Kidney glomerular epithelial cell (primary cell): ENCODE results near the gene ZBTB4.

Experiments
- DNase-seq: peaks from one replicate; lab custom pipeline; 2025; lab: John Stamatoyannopoulos, UW

The ZBTB4 gene, protein sequence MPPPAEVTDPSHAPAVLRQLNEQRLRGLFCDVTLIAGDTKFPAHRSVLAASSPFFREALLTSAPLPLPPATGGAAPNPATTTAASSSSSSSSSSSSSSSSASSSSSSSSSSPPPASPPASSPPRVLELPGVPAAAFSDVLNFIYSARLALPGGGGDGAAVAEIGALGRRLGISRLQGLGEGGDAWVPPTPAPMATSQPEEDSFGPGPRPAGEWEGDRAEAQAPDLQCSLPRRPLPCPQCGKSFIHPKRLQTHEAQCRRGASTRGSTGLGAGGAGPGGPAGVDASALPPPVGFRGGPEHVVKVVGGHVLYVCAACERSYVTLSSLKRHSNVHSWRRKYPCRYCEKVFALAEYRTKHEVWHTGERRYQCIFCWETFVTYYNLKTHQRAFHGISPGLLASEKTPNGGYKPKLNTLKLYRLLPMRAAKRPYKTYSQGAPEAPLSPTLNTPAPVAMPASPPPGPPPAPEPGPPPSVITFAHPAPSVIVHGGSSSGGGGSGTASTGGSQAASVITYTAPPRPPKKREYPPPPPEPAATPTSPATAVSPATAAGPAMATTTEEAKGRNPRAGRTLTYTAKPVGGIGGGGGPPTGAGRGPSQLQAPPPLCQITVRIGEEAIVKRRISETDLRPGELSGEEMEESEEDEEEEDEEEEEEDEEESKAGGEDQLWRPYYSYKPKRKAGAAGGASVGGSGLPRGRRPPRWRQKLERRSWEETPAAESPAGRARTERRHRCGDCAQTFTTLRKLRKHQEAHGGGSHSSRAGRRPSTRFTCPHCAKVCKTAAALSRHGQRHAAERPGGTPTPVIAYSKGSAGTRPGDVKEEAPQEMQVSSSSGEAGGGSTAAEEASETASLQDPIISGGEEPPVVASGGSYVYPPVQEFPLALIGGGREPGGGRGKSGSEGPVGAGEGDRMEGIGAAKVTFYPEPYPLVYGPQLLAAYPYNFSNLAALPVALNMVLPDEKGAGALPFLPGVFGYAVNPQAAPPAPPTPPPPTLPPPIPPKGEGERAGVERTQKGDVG

DNA sequence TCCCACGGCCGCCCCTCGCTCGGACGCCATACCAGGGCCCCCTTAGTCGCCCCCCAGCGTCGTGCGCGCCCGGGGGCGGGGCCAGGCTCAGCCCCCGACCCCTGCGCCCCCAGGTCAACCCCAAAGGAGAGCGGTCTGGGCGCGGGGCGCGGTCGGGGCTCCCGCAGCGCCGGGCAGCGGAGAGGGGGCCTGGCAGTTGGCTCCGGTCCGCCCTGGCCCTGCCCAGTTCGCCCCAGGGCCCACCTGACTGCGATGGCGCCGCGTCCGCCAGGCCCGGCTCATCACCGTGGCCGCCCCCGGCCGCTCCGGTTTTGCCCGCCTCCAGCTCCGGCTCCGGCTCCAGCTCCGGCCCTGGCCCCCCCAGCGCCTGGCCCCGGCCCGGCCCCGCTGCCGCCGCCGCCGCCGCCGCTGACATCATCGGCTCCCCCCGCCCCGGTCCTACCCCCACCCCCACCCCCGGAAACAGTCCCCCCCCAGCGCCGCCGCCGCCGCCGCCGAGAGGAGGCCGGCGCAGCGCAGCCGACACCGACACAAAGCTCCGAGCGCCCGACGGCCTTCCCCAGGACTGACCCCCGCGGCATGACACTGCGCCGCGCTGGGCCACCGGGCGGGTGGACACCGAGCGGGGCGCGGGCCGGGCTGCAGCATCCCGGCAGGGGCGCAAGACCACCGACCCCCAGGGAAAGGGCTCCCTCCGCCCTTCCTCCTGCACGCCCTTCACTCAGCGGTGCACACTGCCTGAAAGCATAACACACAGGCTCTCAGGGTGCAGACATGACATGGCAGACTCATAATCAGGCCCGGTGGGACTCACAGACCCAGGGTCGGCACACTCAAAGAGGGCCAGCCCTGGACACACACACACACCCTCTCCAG is at the start of gene ZBTB4:
TSS of gene ZBTB4 (minus strand) at position 419 of the 876 bp plus-strand sequence. CDS start 12,830 bp downstream, outside the sequence.
- peak; percentile 25 for DNase-seq

DNA sequence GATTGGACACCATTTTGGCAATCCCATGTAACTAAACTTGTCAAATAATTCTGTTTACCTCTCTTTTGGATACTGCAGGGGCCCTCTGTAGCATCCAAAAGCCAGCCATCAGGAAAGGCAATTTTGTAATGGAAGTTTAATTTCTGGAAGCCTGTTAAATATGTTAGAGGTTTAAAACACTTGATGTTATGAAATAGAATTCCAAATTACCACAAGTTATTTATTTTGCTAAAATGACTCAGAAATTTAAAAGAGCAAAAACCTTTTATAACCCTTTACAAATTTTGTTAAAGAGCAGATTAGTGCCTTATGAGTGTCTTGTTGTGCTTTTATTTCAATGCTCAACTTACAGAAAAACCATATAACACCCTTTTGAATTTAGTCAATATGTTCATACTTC is 49.4 kb upstream of the ZBTB4 start:
- no peak for DNase-seq

DNA sequence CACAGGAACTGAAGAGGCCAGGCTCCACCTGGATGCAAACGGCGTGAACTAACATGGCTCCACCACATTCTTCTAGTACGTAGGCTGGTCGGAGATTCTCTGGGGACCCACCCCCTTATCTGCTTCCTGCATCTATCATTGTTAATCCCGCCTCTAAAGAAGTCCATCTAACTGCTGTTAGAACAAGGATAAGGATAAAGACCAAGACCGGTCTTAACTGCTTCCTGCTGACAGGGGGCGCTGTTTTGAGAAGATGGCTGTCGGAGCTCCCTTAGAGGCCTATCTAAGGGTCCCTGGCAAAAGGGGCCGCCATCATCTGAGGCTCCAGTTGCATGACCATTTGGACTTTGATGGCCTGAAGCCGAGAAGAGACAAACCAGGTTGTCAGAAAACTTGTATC is 43.6 kb upstream of the ZBTB4 start:
- DNase-seq = no peak

DNA sequence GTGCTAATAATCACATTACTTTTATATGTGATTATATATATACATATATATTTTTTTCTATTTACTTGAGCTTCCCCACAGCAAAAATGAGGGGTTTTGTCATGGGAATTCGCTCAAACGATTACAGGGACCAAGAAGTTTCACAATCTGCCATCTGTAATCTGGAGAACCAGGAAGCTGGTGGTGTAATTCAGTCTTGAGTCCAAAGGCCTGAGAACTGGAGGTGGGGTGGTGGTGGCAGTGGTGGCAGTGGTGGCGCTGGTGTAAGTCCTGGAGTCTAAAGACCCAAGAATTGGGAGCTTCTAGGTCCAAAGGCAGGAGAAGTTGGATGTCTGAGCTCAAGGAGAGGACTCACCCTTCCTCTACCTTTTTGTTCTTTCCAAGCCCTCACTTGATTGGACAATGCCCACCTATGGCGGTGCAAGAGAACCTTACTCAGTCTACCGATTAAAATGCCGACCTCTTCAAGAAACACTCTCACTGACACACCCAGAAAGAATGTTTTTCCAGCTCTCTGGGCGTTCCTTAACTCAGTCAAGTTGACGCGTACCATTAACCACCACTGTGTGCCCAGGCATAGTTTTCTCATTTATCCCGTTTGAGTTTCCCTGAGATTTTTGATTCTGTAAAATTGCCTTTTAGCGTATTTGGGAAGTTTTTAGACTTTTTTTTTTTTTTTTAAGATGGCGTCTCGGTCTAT is 36.6 kb upstream of the ZBTB4 start:
- peak; percentile 44 for DNase-seq

DNA sequence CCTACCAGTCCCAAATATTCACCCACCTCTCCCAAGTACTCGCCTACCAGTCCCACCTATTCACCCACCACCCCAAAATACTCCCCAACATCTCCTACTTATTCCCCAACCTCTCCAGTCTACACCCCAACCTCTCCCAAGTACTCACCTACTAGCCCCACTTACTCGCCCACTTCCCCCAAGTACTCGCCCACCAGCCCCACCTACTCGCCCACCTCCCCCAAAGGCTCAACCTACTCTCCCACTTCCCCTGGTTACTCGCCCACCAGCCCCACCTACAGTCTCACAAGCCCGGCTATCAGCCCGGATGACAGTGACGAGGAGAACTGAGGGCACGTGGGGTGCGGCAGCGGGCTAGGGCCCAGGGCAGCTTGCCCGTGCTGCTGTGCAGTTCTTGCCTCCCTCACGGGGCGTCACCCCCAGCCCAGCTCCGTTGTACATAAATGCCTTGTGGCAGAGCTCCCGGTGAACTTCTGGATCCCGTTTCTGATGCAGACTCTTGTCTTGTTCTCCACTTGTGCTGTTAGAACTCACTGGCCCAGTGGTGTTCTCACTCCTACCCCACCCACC is 34.5 kb upstream of the ZBTB4 start:
- DNase-seq = no peak

DNA sequence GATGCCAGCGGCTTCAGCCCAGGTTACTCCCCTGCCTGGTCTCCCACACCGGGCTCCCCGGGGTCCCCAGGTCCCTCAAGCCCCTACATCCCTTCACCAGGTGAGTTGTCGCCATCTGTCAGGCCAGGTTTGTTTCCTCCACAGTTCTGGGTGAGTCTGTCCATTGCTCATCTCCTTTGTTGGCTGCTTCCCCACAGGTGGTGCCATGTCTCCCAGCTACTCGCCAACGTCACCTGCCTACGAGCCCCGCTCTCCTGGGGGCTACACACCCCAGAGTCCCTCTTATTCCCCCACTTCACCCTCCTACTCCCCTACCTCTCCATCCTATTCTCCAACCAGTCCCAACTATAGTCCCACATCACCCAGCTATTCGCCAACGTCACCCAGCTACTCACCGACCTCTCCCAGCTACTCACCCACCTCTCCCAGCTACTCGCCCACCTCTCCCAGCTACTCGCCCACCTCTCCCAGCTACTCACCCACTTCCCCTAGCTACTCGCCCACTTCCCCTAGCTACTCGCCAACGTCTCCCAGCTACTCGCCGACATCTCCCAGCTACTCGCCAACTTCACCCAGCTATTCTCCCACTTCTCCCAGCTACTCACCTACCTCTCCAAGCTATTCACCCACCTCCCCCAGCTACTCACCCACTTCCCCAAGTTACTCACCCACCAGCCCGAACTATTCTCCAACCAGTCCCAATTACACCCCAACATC is 33.6 kb upstream of the ZBTB4 start:
- no peak for DNase-seq

DNA sequence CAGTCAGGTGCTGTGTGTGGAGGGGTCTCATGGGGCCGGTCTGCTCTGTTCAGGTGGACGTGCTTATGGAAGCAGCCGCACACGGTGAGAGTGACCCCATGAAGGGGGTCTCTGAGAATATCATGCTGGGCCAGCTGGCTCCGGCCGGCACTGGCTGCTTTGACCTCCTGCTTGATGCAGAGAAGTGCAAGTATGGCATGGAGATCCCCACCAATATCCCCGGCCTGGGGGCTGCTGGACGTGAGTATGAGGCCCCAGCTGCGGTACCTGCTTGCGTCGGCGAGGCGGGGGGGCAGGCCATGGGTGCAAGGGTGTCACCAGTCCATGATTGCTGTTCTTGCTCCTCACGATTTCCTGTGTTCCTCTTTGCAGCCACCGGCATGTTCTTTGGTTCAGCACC is 32.7 kb upstream of the ZBTB4 start:
- DNase-seq = no peak

DNA sequence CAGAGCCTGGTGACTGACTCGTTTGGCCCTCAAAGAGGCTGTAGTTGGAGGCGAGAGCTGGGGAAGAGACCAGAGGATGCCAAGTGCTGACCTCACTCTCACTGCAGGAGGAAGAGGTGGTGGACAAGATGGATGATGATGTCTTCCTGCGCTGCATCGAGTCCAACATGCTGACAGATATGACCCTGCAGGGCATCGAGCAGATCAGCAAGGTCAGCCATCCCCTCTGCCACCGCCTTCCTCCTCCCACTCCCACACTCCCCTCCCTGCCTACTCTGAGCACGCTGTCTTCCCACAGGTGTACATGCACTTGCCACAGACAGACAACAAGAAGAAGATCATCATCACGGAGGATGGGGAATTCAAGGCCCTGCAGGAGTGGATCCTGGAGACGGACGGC is 31.7 kb upstream of the ZBTB4 start:
- DNase-seq = no peak

DNA sequence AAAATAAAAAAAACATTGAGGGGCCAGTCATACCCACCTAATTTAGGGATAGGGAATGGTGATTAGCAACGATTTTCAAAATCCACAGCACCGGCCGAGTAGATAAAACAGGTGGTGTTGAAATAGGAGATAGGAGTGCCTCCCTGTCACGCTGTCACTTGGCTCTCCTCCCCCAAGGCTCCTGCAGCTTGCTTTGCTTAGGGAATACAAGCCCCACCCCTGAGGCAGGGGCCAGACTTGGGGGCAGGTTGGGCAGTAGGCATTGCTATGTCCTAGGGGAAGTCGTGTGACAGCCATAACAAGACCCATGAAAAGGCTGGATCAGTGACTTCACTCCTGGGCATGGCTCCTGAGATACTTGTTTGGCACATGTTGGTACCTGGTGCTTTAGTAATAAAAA is 30.5 kb upstream of the ZBTB4 start:
- DNase-seq = no peak

DNA sequence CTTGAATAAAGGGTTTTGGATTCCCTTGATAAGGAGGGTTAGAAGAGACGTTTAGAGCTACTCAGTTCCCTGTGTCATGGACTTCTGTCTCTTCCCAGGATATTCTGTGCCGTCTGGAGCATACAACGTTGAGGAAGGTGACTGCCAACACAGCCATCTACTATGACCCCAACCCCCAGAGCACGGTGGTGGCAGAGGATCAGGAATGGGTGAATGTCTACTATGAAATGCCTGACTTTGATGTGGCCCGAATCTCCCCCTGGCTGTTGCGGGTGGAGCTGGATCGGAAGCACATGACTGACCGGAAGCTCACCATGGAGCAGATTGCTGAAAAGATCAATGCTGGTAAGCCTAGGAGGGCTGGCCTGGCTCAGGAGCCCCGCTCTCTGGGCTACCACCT is 29.4 kb upstream of the ZBTB4 start:
- DNase-seq = no peak

DNA sequence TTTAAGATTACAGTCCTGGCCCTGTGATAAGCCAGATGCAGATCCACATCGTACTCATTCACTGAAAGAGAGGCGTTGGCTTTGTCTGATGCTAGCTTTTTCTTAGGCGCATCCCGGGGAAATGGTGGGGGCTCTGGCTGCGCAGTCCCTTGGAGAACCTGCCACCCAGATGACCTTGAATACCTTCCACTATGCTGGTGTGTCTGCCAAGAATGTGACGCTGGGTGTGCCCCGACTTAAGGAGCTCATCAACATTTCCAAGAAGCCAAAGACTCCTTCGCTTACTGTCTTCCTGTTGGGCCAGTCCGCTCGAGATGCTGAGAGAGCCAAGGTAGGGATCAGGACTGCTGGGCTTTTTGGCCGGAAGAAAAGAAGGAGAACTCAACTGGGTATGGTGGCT is 28.7 kb upstream of the ZBTB4 start:
- DNase-seq = no peak

DNA sequence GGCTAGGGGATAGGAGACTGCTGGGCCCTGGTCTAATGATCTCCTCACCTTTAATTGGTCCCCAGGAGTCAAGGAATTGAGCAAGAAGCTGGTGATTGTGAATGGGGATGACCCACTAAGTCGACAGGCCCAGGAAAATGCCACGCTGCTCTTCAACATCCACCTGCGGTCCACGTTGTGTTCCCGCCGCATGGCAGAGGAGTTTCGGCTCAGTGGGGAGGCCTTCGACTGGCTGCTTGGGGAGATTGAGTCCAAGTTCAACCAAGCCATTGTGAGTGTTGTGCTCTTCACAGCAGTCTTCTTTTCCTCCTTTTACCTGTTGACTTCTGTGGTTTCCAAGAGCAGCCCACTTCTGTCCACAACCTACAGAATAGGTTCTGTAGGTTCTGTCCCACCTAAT is 24.1 kb upstream of the ZBTB4 start:
- no peak for DNase-seq

DNA sequence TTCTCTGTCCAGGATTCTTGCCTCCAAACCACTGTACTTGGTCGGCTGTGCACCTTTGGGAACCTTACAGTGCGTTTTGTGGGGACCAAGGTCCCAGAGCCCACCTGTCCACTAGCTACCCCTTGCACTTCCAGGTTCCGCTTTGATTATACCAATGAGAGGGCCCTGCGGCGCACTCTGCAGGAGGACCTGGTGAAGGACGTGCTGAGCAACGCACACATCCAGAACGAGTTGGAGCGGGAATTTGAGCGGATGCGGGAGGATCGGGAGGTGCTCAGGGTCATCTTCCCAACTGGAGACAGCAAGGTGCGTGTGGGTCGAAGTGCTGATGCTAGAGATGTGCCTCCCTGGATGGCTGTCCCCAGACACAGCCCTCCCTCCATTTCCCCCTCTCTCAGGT is 23.6 kb upstream of the ZBTB4 start:
- no peak for DNase-seq

DNA sequence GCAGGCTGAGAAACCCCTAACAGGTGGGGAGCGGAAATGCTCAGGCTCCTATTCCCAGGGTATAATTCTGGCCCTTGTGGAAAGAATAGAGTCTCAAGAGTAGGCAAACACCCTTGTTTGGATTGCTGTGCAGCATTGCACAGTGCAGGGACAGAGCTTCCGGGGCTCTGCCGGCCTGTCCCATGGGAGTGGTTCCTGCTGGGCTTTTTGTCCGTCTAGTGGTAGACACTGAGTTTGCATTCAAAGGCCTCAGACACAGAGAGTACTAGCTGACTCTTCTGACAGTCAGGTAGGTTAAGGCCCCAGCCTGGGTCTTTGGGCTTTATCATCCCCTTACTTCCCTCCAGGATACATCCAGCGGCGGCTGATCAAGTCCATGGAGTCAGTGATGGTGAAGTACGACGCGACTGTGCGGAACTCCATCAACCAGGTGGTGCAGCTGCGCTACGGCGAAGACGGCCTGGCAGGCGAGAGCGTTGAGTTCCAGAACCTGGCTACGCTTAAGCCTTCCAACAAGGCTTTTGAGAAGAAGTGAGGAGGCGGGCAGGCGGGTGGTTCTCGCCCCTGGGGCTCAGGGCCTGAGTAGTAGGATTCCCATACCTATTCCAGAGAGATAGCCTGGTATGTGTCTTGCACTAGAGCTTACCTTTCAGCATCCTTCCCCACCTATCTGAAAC is 22.9 kb upstream of the ZBTB4 start:
- DNase-seq = no peak

DNA sequence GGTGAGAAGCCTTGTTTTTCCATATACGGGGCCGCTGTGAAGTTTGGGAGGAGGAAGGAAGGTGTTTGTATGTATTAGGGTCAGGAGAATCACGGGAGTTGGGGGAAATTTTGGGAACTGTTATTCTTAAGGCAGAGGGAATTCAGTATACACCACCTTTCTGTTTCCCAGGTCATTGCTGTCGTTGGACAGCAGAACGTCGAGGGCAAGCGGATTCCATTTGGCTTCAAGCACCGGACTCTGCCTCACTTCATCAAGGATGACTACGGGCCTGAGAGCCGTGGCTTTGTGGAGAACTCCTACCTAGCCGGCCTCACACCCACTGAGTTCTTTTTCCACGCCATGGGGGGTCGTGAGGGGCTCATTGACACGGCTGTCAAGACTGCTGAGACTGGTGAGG is 22.3 kb upstream of the ZBTB4 start:
- DNase-seq = no peak

DNA sequence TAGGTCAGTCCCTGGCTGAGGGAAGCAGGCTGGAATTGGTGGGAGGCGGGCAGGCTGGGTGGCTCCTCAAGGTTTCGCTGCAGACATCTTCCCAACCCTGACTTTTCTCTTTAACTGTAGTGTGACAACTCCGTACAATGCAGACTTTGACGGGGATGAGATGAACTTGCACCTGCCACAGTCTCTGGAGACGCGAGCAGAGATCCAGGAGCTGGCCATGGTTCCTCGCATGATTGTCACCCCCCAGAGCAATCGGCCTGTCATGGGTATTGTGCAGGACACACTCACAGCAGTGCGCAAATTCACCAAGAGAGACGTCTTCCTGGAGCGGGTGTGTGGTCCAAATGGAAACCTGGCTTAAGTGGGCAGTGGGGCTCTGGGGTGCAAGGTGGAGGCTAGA is 19.7 kb upstream of the ZBTB4 start:
- no peak for DNase-seq

DNA sequence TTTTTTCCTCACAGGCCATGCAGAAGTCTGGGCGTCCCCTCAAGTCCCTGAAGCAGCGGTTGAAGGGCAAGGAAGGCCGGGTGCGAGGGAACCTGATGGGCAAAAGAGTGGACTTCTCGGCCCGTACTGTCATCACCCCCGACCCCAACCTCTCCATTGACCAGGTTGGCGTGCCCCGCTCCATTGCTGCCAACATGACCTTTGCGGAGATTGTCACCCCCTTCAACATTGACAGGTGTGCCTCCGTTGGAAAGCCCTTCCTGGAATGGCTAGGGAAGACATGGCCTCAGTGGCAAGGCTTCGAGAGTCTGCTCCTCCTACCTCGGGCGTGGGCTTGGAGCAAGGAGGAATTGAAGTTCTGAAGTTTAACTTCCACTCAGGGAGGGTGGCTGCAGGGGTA is 18.2 kb upstream of the ZBTB4 start:
- DNase-seq = no peak

DNA sequence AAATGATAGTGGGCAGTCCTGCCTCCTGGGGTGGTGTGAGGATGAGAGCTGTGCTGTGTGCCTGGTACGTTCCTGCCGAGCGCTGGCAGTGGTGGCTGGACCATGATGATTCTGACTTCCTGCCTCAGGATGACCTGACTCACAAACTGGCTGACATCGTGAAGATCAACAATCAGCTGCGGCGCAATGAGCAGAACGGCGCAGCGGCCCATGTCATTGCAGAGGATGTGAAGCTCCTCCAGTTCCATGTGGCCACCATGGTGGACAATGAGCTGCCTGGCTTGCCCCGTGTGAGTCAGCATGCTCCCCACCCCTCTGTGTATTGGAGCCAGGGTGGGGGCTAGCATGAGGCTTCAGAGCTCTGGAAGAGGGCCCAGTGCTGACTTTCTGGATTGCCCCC is 17.8 kb upstream of the ZBTB4 start:
- DNase-seq = no peak

DNA sequence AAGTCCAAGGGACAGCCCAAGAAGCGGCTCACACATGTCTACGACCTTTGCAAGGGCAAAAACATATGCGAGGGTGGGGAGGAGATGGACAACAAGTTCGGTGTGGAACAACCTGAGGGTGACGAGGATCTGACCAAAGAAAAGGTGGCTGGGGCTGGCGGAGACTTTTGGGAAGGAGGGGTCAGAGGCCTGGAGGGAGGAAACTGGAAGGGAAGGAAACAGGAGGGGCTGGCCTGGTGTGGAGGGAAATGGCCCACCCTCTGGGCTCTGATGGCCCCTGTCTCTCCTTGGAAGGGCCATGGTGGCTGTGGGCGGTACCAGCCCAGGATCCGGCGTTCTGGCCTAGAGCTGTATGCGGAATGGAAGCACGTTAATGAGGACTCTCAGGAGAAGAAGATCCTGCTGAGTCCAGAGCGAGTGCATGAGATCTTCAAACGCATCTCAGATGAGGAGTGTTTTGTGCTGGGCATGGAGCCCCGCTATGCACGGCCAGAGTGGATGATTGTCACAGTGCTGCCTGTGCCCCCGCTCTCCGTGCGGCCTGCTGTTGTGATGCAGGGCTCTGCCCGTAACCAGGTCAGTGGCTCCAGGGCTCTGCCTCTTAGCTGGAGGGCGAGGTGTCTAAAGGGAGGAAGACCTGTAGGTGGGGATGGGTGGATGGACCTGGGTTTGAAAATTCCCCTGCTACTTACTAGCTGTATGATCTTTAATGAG is 17.2 kb upstream of the ZBTB4 start:
- DNase-seq = no peak
